ENCODE data around the gene EXOG.

The EXOG gene

DNA sequence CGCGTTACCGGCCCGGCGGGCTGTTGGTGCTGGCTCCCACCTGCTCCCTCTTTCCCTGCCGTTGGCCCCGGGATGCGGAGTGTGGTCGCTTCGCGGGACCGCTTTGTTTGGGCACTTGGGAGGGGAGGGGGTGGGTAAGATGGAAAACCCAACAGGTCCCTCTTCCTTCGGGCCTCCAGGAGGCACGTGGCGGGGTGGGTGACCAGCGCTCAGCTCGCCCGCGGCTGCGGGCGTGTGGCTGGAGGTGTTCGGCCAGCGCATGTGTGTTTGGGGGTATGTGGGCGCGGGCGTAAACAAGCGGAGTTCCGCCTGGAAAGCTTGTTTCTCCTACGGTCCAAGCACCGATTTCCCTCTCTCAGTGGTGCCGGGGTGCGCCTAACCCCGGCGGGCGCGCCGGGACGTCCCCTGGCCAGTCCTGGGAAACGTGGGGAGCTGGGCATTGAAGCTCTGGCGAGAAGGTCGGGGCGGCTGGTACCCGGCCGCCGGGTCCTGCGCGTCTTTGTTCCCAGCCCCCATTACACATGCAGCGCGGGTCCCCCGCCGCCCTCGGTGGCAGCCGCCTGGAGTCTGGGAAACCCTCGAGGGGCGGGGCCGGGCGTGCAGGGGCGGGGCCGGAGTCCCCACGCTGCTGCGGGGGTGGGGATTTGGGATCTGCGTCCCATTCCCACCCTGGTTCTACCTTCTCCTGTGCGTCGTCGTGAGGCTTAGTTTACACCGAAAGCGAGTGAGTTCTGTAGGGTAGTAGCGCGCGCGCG lies 41.1 kb upstream of the EXOG start:
- Histone ChIP-seq H3K27ac (ENCODE audit: low read depth, low read length, poor library complexity, severe bottlenecking) (no peak overlapping the region), H3K4me3 (ENCODE audit: low read depth, low read length, poor library complexity, severe bottlenecking) (peak overlapping the region; percentile 64), H3K9ac (ENCODE audit: low read length) (peak overlapping the region; percentile 57; the same call in 1 of the 2 replicates), H2AFZ (ENCODE audit: low read length) (no peak overlapping the region), H3K79me2 (ENCODE audit: insufficient read depth, low read length) (no peaks in the 10 kb centered on the region), H3F3A (ENCODE audit: insufficient read depth, low read length) (no peaks in the 10 kb centered on the region), H3K9me3 (ENCODE audit: low read length) (no peaks in the 10 kb centered on the region), H3K4me2 (ENCODE audit: low read length) (peak overlapping the region; percentile 68), H3K27me3 (ENCODE audit: insufficient read depth, low read length) (no peaks in the 10 kb centered on the region), H4K20me1 (ENCODE audit: insufficient read depth, low read length) (no peaks in the 10 kb centered on the region), H3K36me3 (ENCODE audit: insufficient read depth, low read length) (no peaks in the 10 kb centered on the region), H3K4me1 (ENCODE audit: insufficient read depth, low read length, severe bottlenecking) (peaks cover 15% of the 10 kb centered on the region), H3K9me2 (ENCODE audit: low read depth, low read length) (no peaks in the 10 kb centered on the region)
- TF ChIP-seq, protein P1, sequence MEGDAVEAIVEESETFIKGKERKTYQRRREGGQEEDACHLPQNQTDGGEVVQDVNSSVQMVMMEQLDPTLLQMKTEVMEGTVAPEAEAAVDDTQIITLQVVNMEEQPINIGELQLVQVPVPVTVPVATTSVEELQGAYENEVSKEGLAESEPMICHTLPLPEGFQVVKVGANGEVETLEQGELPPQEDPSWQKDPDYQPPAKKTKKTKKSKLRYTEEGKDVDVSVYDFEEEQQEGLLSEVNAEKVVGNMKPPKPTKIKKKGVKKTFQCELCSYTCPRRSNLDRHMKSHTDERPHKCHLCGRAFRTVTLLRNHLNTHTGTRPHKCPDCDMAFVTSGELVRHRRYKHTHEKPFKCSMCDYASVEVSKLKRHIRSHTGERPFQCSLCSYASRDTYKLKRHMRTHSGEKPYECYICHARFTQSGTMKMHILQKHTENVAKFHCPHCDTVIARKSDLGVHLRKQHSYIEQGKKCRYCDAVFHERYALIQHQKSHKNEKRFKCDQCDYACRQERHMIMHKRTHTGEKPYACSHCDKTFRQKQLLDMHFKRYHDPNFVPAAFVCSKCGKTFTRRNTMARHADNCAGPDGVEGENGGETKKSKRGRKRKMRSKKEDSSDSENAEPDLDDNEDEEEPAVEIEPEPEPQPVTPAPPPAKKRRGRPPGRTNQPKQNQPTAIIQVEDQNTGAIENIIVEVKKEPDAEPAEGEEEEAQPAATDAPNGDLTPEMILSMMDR (IDR thresholded peaks at IDR 0.05; ENCODE audit: low read length), result no peak
- no peak for TF ChIP-seq EZH2 (IDR thresholded peaks at IDR 0.05; ENCODE audit: borderline replicate concordance, low read length)

GRCh38 chr3:38455639-38456430 lies 40.3 kb upstream of the EXOG start:
- no peak overlapping the region for H3K27ac ChIP-seq (ENCODE audit: low read depth, low read length, poor library complexity, severe bottlenecking)
- H3K9me2 ChIP-seq (ENCODE audit: low read depth, low read length), result no peaks in the 10 kb centered on the region
- no peaks in the 10 kb centered on the region for H3K36me3 ChIP-seq (ENCODE audit: insufficient read depth, low read length)
- H3K79me2 ChIP-seq (ENCODE audit: insufficient read depth, low read length), result no peaks in the 10 kb centered on the region
- H3K9me3 ChIP-seq (ENCODE audit: low read length), result no peaks in the 10 kb centered on the region
- H3K4me3 ChIP-seq (ENCODE audit: low read depth, low read length, poor library complexity, severe bottlenecking), result peak overlapping the region; percentile 64
- no peaks in the 10 kb centered on the region for H4K20me1 ChIP-seq (ENCODE audit: insufficient read depth, low read length)
- no peak overlapping the region for H2AFZ ChIP-seq (ENCODE audit: low read length)
- H3K4me2 ChIP-seq (ENCODE audit: low read length), result peak overlapping the region; percentile 68
- H3F3A ChIP-seq (ENCODE audit: insufficient read depth, low read length), result no peaks in the 10 kb centered on the region
- H3K9ac ChIP-seq (ENCODE audit: low read length), result no peak overlapping the region; the same call in 1 of the 2 replicates
- no peaks in the 10 kb centered on the region for H3K27me3 ChIP-seq (ENCODE audit: insufficient read depth, low read length)
- H3K4me1 ChIP-seq (ENCODE audit: insufficient read depth, low read length, severe bottlenecking), result peaks cover 15% of the 10 kb centered on the region
- TF ChIP-seq, protein P1 (IDR thresholded peaks at IDR 0.05; ENCODE audit: low read length), result no peak
- TF ChIP-seq EZH2 (IDR thresholded peaks at IDR 0.05; ENCODE audit: borderline replicate concordance, low read length), result no peak

DNA sequence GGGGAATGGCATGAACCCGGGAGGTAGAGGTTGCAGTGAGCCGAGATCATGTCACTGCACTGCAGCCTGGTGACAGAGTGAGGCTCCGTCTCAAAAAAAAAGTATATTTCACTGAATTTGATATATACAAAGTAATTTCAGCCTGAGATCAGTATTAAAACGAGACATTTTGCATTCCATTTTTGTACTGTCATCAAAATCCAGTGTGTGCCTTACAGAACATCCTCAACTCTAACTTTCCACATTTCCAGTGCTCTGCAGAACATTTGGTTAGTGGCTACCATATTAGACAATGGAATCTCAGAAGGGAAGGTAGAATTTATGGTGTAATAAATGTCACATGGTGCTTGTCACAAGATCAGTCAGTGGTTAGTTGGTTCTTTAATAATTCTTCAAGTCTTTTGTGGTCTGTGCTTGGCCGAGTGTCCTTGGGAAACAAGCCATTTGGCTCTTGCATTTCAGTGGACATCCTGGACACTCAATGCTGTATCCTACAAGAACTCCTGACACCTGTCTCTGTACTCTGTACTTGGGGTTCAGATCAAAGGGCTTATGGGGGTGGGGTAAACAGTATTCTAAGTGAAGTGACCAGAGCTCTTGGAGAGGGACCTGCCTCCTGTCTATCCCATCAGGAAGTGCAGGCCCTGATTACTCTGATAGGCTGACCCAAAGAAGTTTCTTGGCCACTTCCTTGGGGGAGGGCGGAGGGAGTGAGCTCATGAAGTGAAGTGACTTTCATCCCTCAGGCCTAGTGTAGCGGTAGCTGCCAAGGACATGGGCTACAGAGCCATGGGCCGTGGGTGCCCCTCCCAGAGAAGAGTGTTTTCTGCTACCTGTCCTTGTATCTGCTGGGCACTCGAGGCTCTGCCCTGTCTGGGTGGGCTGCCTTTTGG lies 38.8 kb upstream of the EXOG start:
- Histone ChIP-seq H3K4me1 (ENCODE audit: insufficient read depth, low read length, severe bottlenecking) (peaks cover 15% of the 10 kb centered on the region), H3F3A (ENCODE audit: insufficient read depth, low read length) (no peaks in the 10 kb centered on the region), H3K36me3 (ENCODE audit: insufficient read depth, low read length) (no peaks in the 10 kb centered on the region), H3K9me2 (ENCODE audit: low read depth, low read length) (no peaks in the 10 kb centered on the region), H2AFZ (ENCODE audit: low read length) (no peak overlapping the region), H3K27me3 (ENCODE audit: insufficient read depth, low read length) (no peaks in the 10 kb centered on the region), H3K9me3 (ENCODE audit: low read length) (no peaks in the 10 kb centered on the region), H3K4me3 (ENCODE audit: low read depth, low read length, poor library complexity, severe bottlenecking) (no peak overlapping the region), H3K27ac (ENCODE audit: low read depth, low read length, poor library complexity, severe bottlenecking) (no peak overlapping the region), H3K4me2 (ENCODE audit: low read length) (no peak overlapping the region), H3K79me2 (ENCODE audit: insufficient read depth, low read length) (no peaks in the 10 kb centered on the region), H3K9ac (ENCODE audit: low read length) (no peak overlapping the region), H4K20me1 (ENCODE audit: insufficient read depth, low read length) (no peaks in the 10 kb centered on the region)
- no peak for TF ChIP-seq EZH2 (IDR thresholded peaks at IDR 0.05; ENCODE audit: borderline replicate concordance, low read length)
- TF ChIP-seq, protein P1 (IDR thresholded peaks at IDR 0.05; ENCODE audit: low read length), result no peak

Measured in OCI-LY1 (cell line).